ENCODE measurements around the gene SF3B1.
"Not testable (repeated sequence)": the region's sequence is repeated elsewhere in the genome, so short reads cannot be mapped to it uniquely, and the experiment has no call there.

The SF3B1 gene

GRCh38 chr2:197348721-197349360, 86.0 kb downstream of the SF3B1 start:
- H3K27ac ChIP-seq, result no peak overlapping the region
- no peak for TF ChIP-seq CTCF (conservative IDR thresholded peaks at IDR 0.05)

GRCh38 chr2:197345846-197346370, 88.9 kb downstream of the SF3B1 start:
- no peak for TF ChIP-seq CTCF (conservative IDR thresholded peaks at IDR 0.05)
- no peak overlapping the region for H3K27ac ChIP-seq

GRCh38 chr2:197343968-197344367, 90.9 kb downstream of the SF3B1 start:
- H3K27ac ChIP-seq, result not testable (repeated sequence)

GRCh38 chr2:197340591-197340990, 94.2 kb downstream of the SF3B1 start:
- H3K27ac ChIP-seq, result no peak overlapping the region
- TF ChIP-seq CTCF (conservative IDR thresholded peaks at IDR 0.05), result no peak
